Neural progenitor cell (in vitro differentiated cells): Measurements from ENCODE around the gene TACC3. TPM values are rescaled to one million over a fixed set of nuclear protein-coding genes. Genes with fewer than 3 reads are reported as not detected.

Source experiments
- DNase-seq: peaks from one replicate; pipeline ENCODE4 v3.0.0-alpha.2; 2016; ENCODE audit warnings: low spot score
- H2AFZ ChIP-seq: fragments of 200-600 bp; sonication (generic); replicated peaks from 2 replicates; pipeline ENCODE4 v1.6.1; 2016; ENCODE audit warnings: antibody characterized with exemption
- H3F3A ChIP-seq: fragments of 200-600 bp; sonication (generic); 2 replicates; pipeline ENCODE4 v1.6.1; 2016; ENCODE audit warnings: antibody characterized with exemption, low read depth
- H3K27ac ChIP-seq: fragments of 200-600 bp; sonication (generic); 2 replicates; pipeline ENCODE4 v1.5.1; 2016; ENCODE audit warnings: mild to moderate bottlenecking
- H3K27me3 ChIP-seq: fragments of 200-600 bp; sonication (generic); 2 replicates; pipeline ENCODE4 v1.6.1; 2016; ENCODE audit warnings: mild to moderate bottlenecking, moderate library complexity
- H3K36me3 ChIP-seq: fragments of 200-600 bp; sonication (generic); 2 replicates; pipeline ENCODE4 v1.5.1; 2016
- H3K4me1 ChIP-seq: fragments of 200-600 bp; sonication (generic); 2 replicates; pipeline ENCODE4 v1.6.1; 2016; ENCODE audit warnings: mixed run types
- H3K4me2 ChIP-seq: fragments of 200-600 bp; sonication (generic); 2 replicates; pipeline ENCODE4 v1.6.1; 2016
- H3K4me3 ChIP-seq: fragments of 200-600 bp; sonication (generic); 2 replicates; pipeline ENCODE4 v1.5.1; 2016
- H3K79me2 ChIP-seq: fragments of 200-600 bp; sonication (generic); 2 replicates; pipeline ENCODE4 v1.6.1; 2016; ENCODE audit warnings: low read depth
- H3K9ac ChIP-seq: fragments of 200-600 bp; sonication (generic); 2 replicates; pipeline ENCODE4 v1.6.1; 2016
- H3K9me3 ChIP-seq: fragments of 200-600 bp; sonication (generic); 2 replicates; pipeline ENCODE4 v1.5.1; 2016; ENCODE audit warnings: low read depth
- H4K20me1 ChIP-seq: fragments of 200-600 bp; sonication (generic); 2 replicates; pipeline ENCODE4 v1.6.1; 2016; ENCODE audit warnings: low read depth
- H3K27ac Mint-ChIP-seq: 3 replicates; pipeline ENCODE4 v1.8.0; 2021; ENCODE audit warnings: mixed read lengths
- H3K27me3 Mint-ChIP-seq: 2 replicates; pipeline ENCODE4 v1.8.0; 2022; ENCODE audit warnings: low read depth, mild to moderate bottlenecking, inconsistent platforms, moderate library complexity, mixed read lengths; ENCODE audit not compliant: insufficient read depth
- H3K36me3 Mint-ChIP-seq: 3 replicates; pipeline ENCODE4 v1.8.0; 2021; ENCODE audit warnings: mixed read lengths
- H3K4me1 Mint-ChIP-seq: 3 replicates; pipeline ENCODE4 v1.8.0; 2021; ENCODE audit warnings: mixed read lengths
- H3K4me3 Mint-ChIP-seq: 3 replicates; pipeline ENCODE4 v1.8.0; 2021; ENCODE audit warnings: mild to moderate bottlenecking, moderate library complexity, mixed read lengths
- H3K9me3 Mint-ChIP-seq: 3 replicates; pipeline ENCODE4 v1.8.0; 2020; ENCODE audit warnings: mixed read lengths
- CTCF ChIP-seq: fragments of 200-600 bp; sonication (generic); IDR thresholded peaks from 2 replicates; pipeline ENCODE4 v1.5.1; 2017; ENCODE audit warnings: antibody characterized with exemption, mild to moderate bottlenecking
- EZH2 ChIP-seq: fragments of 200-600 bp; sonication (generic); IDR thresholded peaks from 2 replicates; pipeline ENCODE4 v1.6.1; 2017; ENCODE audit warnings: antibody characterized with exemption, mild to moderate bottlenecking, moderate library complexity
- EZH2phosphoT487 ChIP-seq: fragments of 200-600 bp; sonication (generic); IDR thresholded peaks from 2 replicates; pipeline ENCODE4 v1.6.1; 2017; ENCODE audit warnings: antibody characterized with exemption
- total RNA-seq: library from RNA; depleted of rRNA; stranded (reverse); fragments of >200 nt; gene quantifications from 2 replicates; pipeline ENCODE4 v1.2.3, GENCODE V29; 2015; ENCODE audit warnings: low replicate concordance

Gene TACC3
- total RNA-seq, 1 donor from 2014 or later, result 68.4 TPM

- H3K27ac ChIP-seq, result no peak overlapping the region
- H3K4me2 ChIP-seq, result no peak overlapping the region
- Mint-ChIP-seq H3K36me3 (no peaks in the 10 kb centered on the region), H3K4me1 (peaks cover 27% of the 10 kb centered on the region), H3K4me3 (no peak overlapping the region), H3K27ac (no peak overlapping the region), H3K9me3 (no peaks in the 10 kb centered on the region), H3K27me3 (peaks cover 20% of the 10 kb centered on the region)
- peaks cover 7% of the 10 kb centered on the region for H4K20me1 ChIP-seq
- H3K9me3 ChIP-seq, result no peaks in the 10 kb centered on the region
- TF ChIP-seq CTCF, result no peak
- no peak for TF ChIP-seq EZH2phosphoT487
- no peak for TF ChIP-seq EZH2
- no peak overlapping the region for H3K9ac ChIP-seq
- no peaks in the 10 kb centered on the region for H3K79me2 ChIP-seq
- H3K4me3 ChIP-seq, result no peak overlapping the region
- H3K27me3 ChIP-seq, result peaks cover 33% of the 10 kb centered on the region
- no peak overlapping the region for H2AFZ ChIP-seq
- peaks cover 13% of the 10 kb centered on the region for H3K4me1 ChIP-seq
- no peaks in the 10 kb centered on the region for H3K36me3 ChIP-seq
- DNase-seq, result no peak
- peaks cover 19% of the 10 kb centered on the region for H3F3A ChIP-seq
Observed at GRCh38 chr4:1788254-1788973, 67.1 kb downstream of the TACC3 start.

- Mint-ChIP-seq H3K4me3 (no peak overlapping the region), H3K36me3 (no peaks in the 10 kb centered on the region), H3K27me3 (peaks cover 20% of the 10 kb centered on the region), H3K4me1 (peaks cover 27% of the 10 kb centered on the region), H3K27ac (no peak overlapping the region), H3K9me3 (no peaks in the 10 kb centered on the region)
- no peak overlapping the region for H3K4me3 ChIP-seq
- H3K36me3 ChIP-seq, result no peaks in the 10 kb centered on the region
- peaks cover 20% of the 10 kb centered on the region for H3K4me1 ChIP-seq
- peaks cover 8% of the 10 kb centered on the region for H3K79me2 ChIP-seq
- TF ChIP-seq CTCF (no peak), EZH2phosphoT487 (no peak), EZH2 (no peak)
- peaks cover 19% of the 10 kb centered on the region for H3F3A ChIP-seq
- DNase-seq, result no peak
- no peak overlapping the region for H3K27ac ChIP-seq
- peaks cover 43% of the 10 kb centered on the region for H3K27me3 ChIP-seq
- no peaks in the 10 kb centered on the region for H3K9me3 ChIP-seq
- H2AFZ ChIP-seq, result no peak overlapping the region
- no peak overlapping the region for H3K4me2 ChIP-seq
- no peak overlapping the region for H3K9ac ChIP-seq
- H4K20me1 ChIP-seq, result peaks cover 13% of the 10 kb centered on the region
Observed at GRCh38 chr4:1789552-1789951, 68.2 kb downstream of the TACC3 start.

- peaks cover 13% of the 10 kb centered on the region for H3K79me2 ChIP-seq
- H3K27ac ChIP-seq, result no peak overlapping the region
- no peak overlapping the region for H3K4me2 ChIP-seq
- no peaks in the 10 kb centered on the region for H3K9me3 Mint-ChIP-seq
- no peak overlapping the region for H2AFZ ChIP-seq
- no peaks in the 10 kb centered on the region for H3K36me3 ChIP-seq
- no peaks in the 10 kb centered on the region for H3K36me3 Mint-ChIP-seq
- H3K27me3 ChIP-seq, result peaks cover 48% of the 10 kb centered on the region
- H3K9me3 ChIP-seq, result no peaks in the 10 kb centered on the region
- H3K4me3 Mint-ChIP-seq, result no peak overlapping the region
- H3K27ac Mint-ChIP-seq, result no peak overlapping the region
- no peak for DNase-seq
- peaks cover 20% of the 10 kb centered on the region for H3K27me3 Mint-ChIP-seq
- H3K9ac ChIP-seq, result no peak overlapping the region
- H3K4me3 ChIP-seq, result no peak overlapping the region
- TF ChIP-seq EZH2 (no peak), CTCF (no peak), EZH2phosphoT487 (no peak)
- H3F3A ChIP-seq, result peaks cover 19% of the 10 kb centered on the region
- peaks cover 14% of the 10 kb centered on the region for H4K20me1 ChIP-seq
- peaks cover 25% of the 10 kb centered on the region for H3K4me1 Mint-ChIP-seq
- peaks cover 21% of the 10 kb centered on the region for H3K4me1 ChIP-seq
Observed at GRCh38 chr4:1790005-1790404, 68.7 kb downstream of the TACC3 start.
